HEK293T (cell line): ENCODE results near the gene GALNT12.

ENCODE experiments used
- BHLHE40 ChIP-seq: fragments of 450-650 bp; IDR thresholded peaks from 2 replicates; pipeline ENCODE4 v1.6.1; 2016; ENCODE audit warnings: mild to moderate bottlenecking, moderate library complexity, borderline replicate concordance
- CTBP1 ChIP-seq: fragments of 450-650 bp; IDR thresholded peaks from 2 replicates; pipeline ENCODE4 v1.6.1; 2016; ENCODE audit warnings: borderline replicate concordance
- FOXA1 ChIP-seq: fragments of 450-650 bp; IDR thresholded peaks from 2 replicates; pipeline ENCODE4 v1.6.1; 2016; ENCODE audit warnings: mild to moderate bottlenecking
- FOXK2 ChIP-seq: fragments of 450-650 bp; IDR thresholded peaks from 2 replicates; pipeline ENCODE4 v1.6.1; 2016; ENCODE audit warnings: mild to moderate bottlenecking
- HDGF ChIP-seq: fragments of 450-650 bp; IDR thresholded peaks from 2 replicates; pipeline ENCODE4 v1.6.1; 2017; ENCODE audit warnings: antibody characterized with exemption, borderline replicate concordance
- L3MBTL2 ChIP-seq: fragments of 450-650 bp; conservative IDR thresholded peaks from 2 replicates; pipeline ENCODE4 v1.6.1; 2016; ENCODE audit warnings: mild to moderate bottlenecking
- SUZ12 ChIP-seq: fragments of 450-650 bp; IDR thresholded peaks from 2 replicates; pipeline ENCODE4 v1.6.1; 2016; ENCODE audit warnings: mild to moderate bottlenecking
- TARDBP ChIP-seq: fragments of 450-650 bp; IDR thresholded peaks from 2 replicates; pipeline ENCODE4 v1.6.1; 2016
- ZNF384 ChIP-seq: fragments of 450-650 bp; IDR thresholded peaks from 2 replicates; pipeline ENCODE4 v1.6.1; 2016

GRCh38 chr9:98790134-98790841 is 17.2 kb upstream of the GALNT12 start:
- TF ChIP-seq HDGF = no peak
- TF ChIP-seq CTBP1 = no peak
- TF ChIP-seq L3MBTL2 = no peak
- no peak for TF ChIP-seq FOXK2
- TF ChIP-seq TARDBP = no peak
- TF ChIP-seq FOXA1 = no peak
- TF ChIP-seq SUZ12 = no peak
- no peak for TF ChIP-seq BHLHE40
- no peak for TF ChIP-seq ZNF384
